ENCODE data around the gene DNAAF8. TPM values are rescaled to one million over a fixed set of nuclear protein-coding genes. Genes with fewer than 3 reads are reported as not detected.

Gene DNAAF8
- total and polyA plus RNA-seq, 2 donors (not counting 3 experiments of a cell fraction or from before 2014, with no cell fraction given), result 0.58 to 1.0 TPM

DNA sequence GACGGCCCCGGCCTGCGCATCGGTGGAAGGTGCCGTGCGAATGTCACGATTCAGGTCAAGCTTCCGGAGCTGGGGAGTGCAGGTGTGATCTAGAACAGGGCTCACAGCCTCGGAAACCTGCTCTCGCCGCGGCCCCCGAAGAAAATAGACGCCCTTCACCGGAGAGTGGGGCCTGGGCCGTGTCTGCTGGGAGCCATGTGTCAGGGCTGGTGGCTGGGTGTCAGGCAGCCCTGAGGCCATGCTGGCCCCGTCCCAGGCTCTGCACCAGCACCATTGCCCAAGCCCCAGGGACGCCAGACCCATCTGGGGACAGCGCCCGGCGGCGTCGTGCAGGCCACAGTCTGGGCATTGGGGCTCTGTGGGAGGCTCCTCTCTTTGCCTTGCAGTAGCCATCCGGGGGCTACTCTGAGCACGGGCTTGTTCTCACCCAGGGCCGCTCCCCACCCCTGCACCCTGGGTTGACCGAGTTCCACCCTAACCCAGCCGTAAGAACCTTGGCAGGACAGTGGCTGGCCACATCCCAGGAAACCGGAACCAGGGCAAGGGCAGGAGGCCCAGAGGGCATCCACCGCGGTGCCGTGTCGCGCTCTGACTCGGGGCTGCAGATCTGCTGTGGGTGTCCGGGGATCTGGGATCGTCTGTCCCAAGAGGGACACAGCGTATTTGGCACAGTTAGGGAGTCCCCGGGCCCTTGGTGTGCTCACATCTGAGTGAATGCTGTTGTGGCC, 46.2 kb upstream of the DNAAF8 start:
- Histone ChIP-seq H3K36me3 (ENCODE audit: control insufficient read depth in 2 of 2, extremely low read depth in 1 of 2, insufficient read depth in 2 of 2, low read length in 2 of 2) (peaks cover 4 to 42% of the 10 kb centered on the region in 2 experiments), H3K9me1 (replicated peaks; ENCODE audit: control insufficient read depth, extremely low read depth, insufficient read depth, low read length) (no peaks in the 10 kb centered on the region), H2AFZ (ENCODE audit: low read depth, low read length) (no peak overlapping the region), H3K9ac (replicated peaks; ENCODE audit: extremely low read depth, insufficient read depth, low read length) (no peak overlapping the region), H3K27me3 (ENCODE audit: control insufficient read depth in 2 of 2, insufficient read depth in 2 of 2, low read length in 2 of 2) (no peaks in the 10 kb centered on the region), H4K20me1 (replicated peaks; ENCODE audit: control insufficient read depth, extremely low read depth, insufficient read depth, low read length) (no peaks in the 10 kb centered on the region), H3K79me2 (ENCODE audit: control insufficient read depth, insufficient read depth, low read length) (no peaks in the 10 kb centered on the region), H3K4me1 (ENCODE audit: control insufficient read depth, extremely low read depth, insufficient read depth, low read length) (peaks cover 4% of the 10 kb centered on the region), H3K4me2 (ENCODE audit: insufficient read depth, low read length) (no peak overlapping the region), H3K4me3 (replicated peaks in 1 of 3; ENCODE audit: insufficient read depth in 1 of 3, low read depth in 1 of 3, low read length in 3 of 3) (no peak overlapping the region), H3K9me3 (replicated peaks; ENCODE audit: control insufficient read depth, insufficient read depth, low read length) (no peaks in the 10 kb centered on the region), H3K27ac (ENCODE audit: insufficient read depth, low read depth, low read length) (no peak overlapping the region)
- dilution Hi-C loops (cut with MboI; ENCODE audit: extremely low pct_ligation_motif_present, low sequenced_read_pairs) (no loop called here), intact Hi-C loops (cut with micrococcal nuclease) (no loop called here)
- FAIRE-seq (no peak), DNase-seq (ENCODE audit: low read depth, low spot score) (no peak)
- ChIA-PET CTCF (no interaction called here), POLR2A (no interaction called here)
- TF ChIP-seq, protein P1, sequence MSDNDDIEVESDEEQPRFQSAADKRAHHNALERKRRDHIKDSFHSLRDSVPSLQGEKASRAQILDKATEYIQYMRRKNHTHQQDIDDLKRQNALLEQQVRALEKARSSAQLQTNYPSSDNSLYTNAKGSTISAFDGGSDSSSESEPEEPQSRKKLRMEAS (IDR thresholded peaks at IDR 0.05; ENCODE audit: insufficient read depth, insufficient read length), result no peak
- TF ChIP-seq POLR2A (IDR thresholded peaks at IDR 0.05; ENCODE audit: low read depth, low read length) (no peak), MYC (IDR thresholded peaks at IDR 0.05; ENCODE audit: low read depth, low read length) (no peak), EZH2 (IDR thresholded peaks at IDR 0.05; ENCODE audit: borderline replicate concordance, low read depth, low read length, severe bottlenecking) (no peak), JUN (IDR thresholded peaks at IDR 0.05; ENCODE audit: borderline replicate concordance, insufficient read depth, insufficient read length, low read depth) (no peak), POLR2AphosphoS5 (IDR thresholded peaks at IDR 0.05; ENCODE audit: insufficient read depth, low read depth, low read length) (no peak), GATA2 (IDR thresholded peaks at IDR 0.05; ENCODE audit: insufficient read depth, insufficient read length, low read depth, low read length) (no peak)
- TF ChIP-seq, protein P2, sequence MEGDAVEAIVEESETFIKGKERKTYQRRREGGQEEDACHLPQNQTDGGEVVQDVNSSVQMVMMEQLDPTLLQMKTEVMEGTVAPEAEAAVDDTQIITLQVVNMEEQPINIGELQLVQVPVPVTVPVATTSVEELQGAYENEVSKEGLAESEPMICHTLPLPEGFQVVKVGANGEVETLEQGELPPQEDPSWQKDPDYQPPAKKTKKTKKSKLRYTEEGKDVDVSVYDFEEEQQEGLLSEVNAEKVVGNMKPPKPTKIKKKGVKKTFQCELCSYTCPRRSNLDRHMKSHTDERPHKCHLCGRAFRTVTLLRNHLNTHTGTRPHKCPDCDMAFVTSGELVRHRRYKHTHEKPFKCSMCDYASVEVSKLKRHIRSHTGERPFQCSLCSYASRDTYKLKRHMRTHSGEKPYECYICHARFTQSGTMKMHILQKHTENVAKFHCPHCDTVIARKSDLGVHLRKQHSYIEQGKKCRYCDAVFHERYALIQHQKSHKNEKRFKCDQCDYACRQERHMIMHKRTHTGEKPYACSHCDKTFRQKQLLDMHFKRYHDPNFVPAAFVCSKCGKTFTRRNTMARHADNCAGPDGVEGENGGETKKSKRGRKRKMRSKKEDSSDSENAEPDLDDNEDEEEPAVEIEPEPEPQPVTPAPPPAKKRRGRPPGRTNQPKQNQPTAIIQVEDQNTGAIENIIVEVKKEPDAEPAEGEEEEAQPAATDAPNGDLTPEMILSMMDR (IDR thresholded peaks at IDR 0.05; ENCODE audit: extremely low read depth in 1 of 2, insufficient read depth in 1 of 2, low read depth in 1 of 2, low read length in 2 of 2), result no peak
- BruUV-seq (replicated peaks), result no TSS peak

All from endothelial cell of umbilical vein (primary cell).